ENCODE measurements around the gene OXTR.
A peak's percentile ranks its signal among the peaks of the same experiment; 100 is the strongest.
"Not testable (repeated sequence)": the region's sequence is repeated elsewhere in the genome, so short reads cannot be mapped to it uniquely, and the experiment has no call there.

The OXTR gene

GRCh38 chr3:8723612-8724011 is 45.8 kb downstream of the OXTR start:
- H3K79me2 ChIP-seq (ENCODE audit: control insufficient read depth, insufficient read depth, low read length): no peaks in the 10 kb centered on the region
- no peaks in the 10 kb centered on the region for H3K27me3 ChIP-seq (ENCODE audit: insufficient read depth, low read length, poor library complexity)
- H3K4ac ChIP-seq (ENCODE audit: low read depth, low read length): no peak overlapping the region
- no peak overlapping the region for H3K9ac ChIP-seq (ENCODE audit: low read length)
- H4K5ac ChIP-seq (ENCODE audit: low read length): no peak overlapping the region
- H2BK5ac ChIP-seq (ENCODE audit: low read length): no peak overlapping the region
- no peak overlapping the region for H2BK120ac ChIP-seq (ENCODE audit: low read depth, low read length)
- H3K56ac ChIP-seq (ENCODE audit: low read length): no peak overlapping the region
- no peak overlapping the region for H2AK5ac ChIP-seq (ENCODE audit: low read length)
- H2BK15ac ChIP-seq (replicated peaks; ENCODE audit: low read depth): no peak overlapping the region
- H3K4me2 ChIP-seq (ENCODE audit: low read length): no peak overlapping the region
- WGBS (ENCODE audit: extremely low coverage, insufficient coverage, low lambda C conversion rate): no CpG with 5 or more reads among the region's 3 CpGs
- peak; percentile 48 for DNase-seq
- no peak overlapping the region for H3K23ac ChIP-seq (ENCODE audit: low read length)
- H3K18ac ChIP-seq (ENCODE audit: low read length): peak overlapping the region; percentile 24
- H3K4me3 ChIP-seq (ENCODE audit: low read length): no peak overlapping the region
- no peaks in the 10 kb centered on the region for H3K79me1 ChIP-seq (ENCODE audit: low read length)
- H3K4me1 ChIP-seq (ENCODE audit: control insufficient read depth, low read depth, low read length): peaks cover 4% of the 10 kb centered on the region
- no peaks in the 10 kb centered on the region for H3K36me3 ChIP-seq (ENCODE audit: control insufficient read depth, insufficient read depth, low read length)
- H4K8ac ChIP-seq (ENCODE audit: low read depth, low read length): no peak overlapping the region
- no peak overlapping the region for H3K27ac ChIP-seq (ENCODE audit: low read depth, low read length)

GRCh38 chr3:8722808-8723207 is 46.6 kb downstream of the OXTR start:
- Histone ChIP-seq H3K9ac (ENCODE audit: low read length) (no peak overlapping the region), H2BK120ac (ENCODE audit: low read depth, low read length) (peak overlapping the region; percentile 54), H3K4me2 (ENCODE audit: low read length) (no peak overlapping the region), H3K79me2 (ENCODE audit: control insufficient read depth, insufficient read depth, low read length) (no peaks in the 10 kb centered on the region), H3K27me3 (ENCODE audit: insufficient read depth, low read length, poor library complexity) (no peaks in the 10 kb centered on the region), H2BK15ac (replicated peaks; ENCODE audit: low read depth) (no peak overlapping the region), H4K5ac (ENCODE audit: low read length) (no peak overlapping the region), H2AK5ac (ENCODE audit: low read length) (no peak overlapping the region), H3K79me1 (ENCODE audit: low read length) (no peaks in the 10 kb centered on the region), H4K8ac (ENCODE audit: low read depth, low read length) (no peak overlapping the region), H3K4me3 (ENCODE audit: low read length) (no peak overlapping the region), H3K18ac (ENCODE audit: low read length) (no peak overlapping the region), H3K4ac (ENCODE audit: low read depth, low read length) (no peak overlapping the region), H2BK5ac (ENCODE audit: low read length) (no peak overlapping the region), H3K36me3 (ENCODE audit: control insufficient read depth, insufficient read depth, low read length) (no peaks in the 10 kb centered on the region), H3K27ac (ENCODE audit: low read depth, low read length) (no peak overlapping the region), H3K4me1 (ENCODE audit: control insufficient read depth, low read depth, low read length) (peaks cover 4% of the 10 kb centered on the region), H3K23ac (ENCODE audit: low read length) (no peak overlapping the region), H3K56ac (ENCODE audit: low read length) (no peak overlapping the region)
- no CpG with 5 or more reads among the region's 5 CpGs for WGBS (ENCODE audit: extremely low coverage, insufficient coverage, low lambda C conversion rate)
- DNase-seq: no peak

GRCh38 chr3:8715757-8716156 is 53.7 kb downstream of the OXTR start:
- not testable (repeated sequence) for H3K18ac ChIP-seq (ENCODE audit: low read length); H2BK120ac ChIP-seq (ENCODE audit: low read depth, low read length); H3K23ac ChIP-seq (ENCODE audit: low read length); H3K36me3 ChIP-seq (ENCODE audit: control insufficient read depth, insufficient read depth, low read length); H3K4me3 ChIP-seq (ENCODE audit: low read length); H3K79me2 ChIP-seq (ENCODE audit: control insufficient read depth, insufficient read depth, low read length); H2AK5ac ChIP-seq (ENCODE audit: low read length); H3K27me3 ChIP-seq (ENCODE audit: insufficient read depth, low read length, poor library complexity); H3K4me1 ChIP-seq (ENCODE audit: control insufficient read depth, low read depth, low read length); H4K8ac ChIP-seq (ENCODE audit: low read depth, low read length); H3K56ac ChIP-seq (ENCODE audit: low read length); H2BK15ac ChIP-seq (replicated peaks; ENCODE audit: low read depth); H3K9ac ChIP-seq (ENCODE audit: low read length); H3K4me2 ChIP-seq (ENCODE audit: low read length); H3K79me1 ChIP-seq (ENCODE audit: low read length); H4K5ac ChIP-seq (ENCODE audit: low read length); H3K27ac ChIP-seq (ENCODE audit: low read depth, low read length); H3K4ac ChIP-seq (ENCODE audit: low read depth, low read length); DNase-seq; H2BK5ac ChIP-seq (ENCODE audit: low read length)
- WGBS (ENCODE audit: extremely low coverage, insufficient coverage, low lambda C conversion rate): no CpG with 5 or more reads among the region's 12 CpGs

GRCh38 chr3:8713901-8714759 is 55.3 kb downstream of the OXTR start:
- H3K4me1 ChIP-seq (ENCODE audit: control insufficient read depth, low read depth, low read length): no peaks in the 10 kb centered on the region
- H2AK5ac ChIP-seq (ENCODE audit: low read length): no peak overlapping the region
- H3K56ac ChIP-seq (ENCODE audit: low read length): no peak overlapping the region
- no peak overlapping the region for H3K27ac ChIP-seq (ENCODE audit: low read depth, low read length)
- H3K4ac ChIP-seq (ENCODE audit: low read depth, low read length): no peak overlapping the region
- H3K27me3 ChIP-seq (ENCODE audit: insufficient read depth, low read length, poor library complexity): peaks cover 3% of the 10 kb centered on the region
- no peaks in the 10 kb centered on the region for H3K79me2 ChIP-seq (ENCODE audit: control insufficient read depth, insufficient read depth, low read length)
- H3K79me1 ChIP-seq (ENCODE audit: low read length): no peaks in the 10 kb centered on the region
- H2BK5ac ChIP-seq (ENCODE audit: low read length): no peak overlapping the region
- no peak overlapping the region for H4K8ac ChIP-seq (ENCODE audit: low read depth, low read length)
- H4K5ac ChIP-seq (ENCODE audit: low read length): no peak overlapping the region
- H3K36me3 ChIP-seq (ENCODE audit: control insufficient read depth, insufficient read depth, low read length): no peaks in the 10 kb centered on the region
- no peak overlapping the region for H3K4me3 ChIP-seq (ENCODE audit: low read length)
- no peak overlapping the region for H3K9ac ChIP-seq (ENCODE audit: low read length)
- no peak overlapping the region for H3K23ac ChIP-seq (ENCODE audit: low read length)
- no peak overlapping the region for H2BK15ac ChIP-seq (replicated peaks; ENCODE audit: low read depth)
- WGBS (ENCODE audit: extremely low coverage, insufficient coverage, low lambda C conversion rate): no CpG with 5 or more reads among the region's 14 CpGs
- no peak overlapping the region for H3K4me2 ChIP-seq (ENCODE audit: low read length)
- peak; percentile 63 for DNase-seq
- no peak overlapping the region for H3K18ac ChIP-seq (ENCODE audit: low read length)
- H2BK120ac ChIP-seq (ENCODE audit: low read depth, low read length): no peak overlapping the region

GRCh38 chr3:8712908-8713255 is 56.5 kb downstream of the OXTR start:
- no peak overlapping the region for H2BK15ac ChIP-seq (replicated peaks; ENCODE audit: low read depth)
- no peak overlapping the region for H3K4ac ChIP-seq (ENCODE audit: low read depth, low read length)
- no peak overlapping the region for H3K4me3 ChIP-seq (ENCODE audit: low read length)
- no peak for DNase-seq
- no peak overlapping the region for H3K9ac ChIP-seq (ENCODE audit: low read length)
- H2AK5ac ChIP-seq (ENCODE audit: low read length): no peak overlapping the region
- peaks cover 3% of the 10 kb centered on the region for H3K27me3 ChIP-seq (ENCODE audit: insufficient read depth, low read length, poor library complexity)
- no peak overlapping the region for H3K18ac ChIP-seq (ENCODE audit: low read length)
- no peak overlapping the region for H4K8ac ChIP-seq (ENCODE audit: low read depth, low read length)
- H2BK5ac ChIP-seq (ENCODE audit: low read length): no peak overlapping the region
- no peaks in the 10 kb centered on the region for H3K79me2 ChIP-seq (ENCODE audit: control insufficient read depth, insufficient read depth, low read length)
- no peak overlapping the region for H3K56ac ChIP-seq (ENCODE audit: low read length)
- no peaks in the 10 kb centered on the region for H3K36me3 ChIP-seq (ENCODE audit: control insufficient read depth, insufficient read depth, low read length)
- no peak overlapping the region for H4K5ac ChIP-seq (ENCODE audit: low read length)
- H2BK120ac ChIP-seq (ENCODE audit: low read depth, low read length): no peak overlapping the region
- no peak overlapping the region for H3K23ac ChIP-seq (ENCODE audit: low read length)
- no peaks in the 10 kb centered on the region for H3K79me1 ChIP-seq (ENCODE audit: low read length)
- no peaks in the 10 kb centered on the region for H3K4me1 ChIP-seq (ENCODE audit: control insufficient read depth, low read depth, low read length)
- H3K4me2 ChIP-seq (ENCODE audit: low read length): no peak overlapping the region
- WGBS (ENCODE audit: extremely low coverage, insufficient coverage, low lambda C conversion rate): no CpG with 5 or more reads among the region's 2 CpGs
- H3K27ac ChIP-seq (ENCODE audit: low read depth, low read length): no peak overlapping the region

Data from mesendoderm (in vitro differentiated cells).